GM23338 (cell line): ENCODE measurements around the gene COA4. TPM values are rescaled to one million over a fixed set of nuclear protein-coding genes. Genes with fewer than 3 reads are reported as not detected.

Experiments used
- ATAC-seq: fragments of 200-7000 bp; cut with Tn5 transposase; 3 replicates; pipeline ENCODE4 v1.9.1; 2020
- DNase-seq: peaks from one replicate; pipeline ENCODE4 v3.0.0-alpha.2; 2015; ENCODE audit warnings: low spot score
- H2AFZ ChIP-seq: fragments of 200-600 bp; sonication (generic); 2 replicates; pipeline ENCODE4 v1.8.0; 2016; ENCODE audit warnings: antibody characterized with exemption, mild to moderate bottlenecking, moderate library complexity
- H3F3A ChIP-seq: fragments of 200-600 bp; sonication (generic); replicated peaks from 2 replicates; pipeline ENCODE4 v1.8.0; 2017; ENCODE audit warnings: antibody characterized with exemption, mixed run types, low read depth
- H3K27ac ChIP-seq: fragments of 200-600 bp; sonication (generic); 2 replicates; pipeline ENCODE4 v1.6.1; 2016; ENCODE audit warnings: low read depth
- H3K27me3 ChIP-seq: fragments of 200-600 bp; sonication (generic); 2 replicates; pipeline ENCODE4 v1.8.0; 2016; ENCODE audit warnings: mild to moderate bottlenecking, mixed run types, moderate library complexity; ENCODE audit not compliant: insufficient read depth
- H3K36me3 ChIP-seq: fragments of 200-600 bp; sonication (generic); 2 replicates; pipeline ENCODE4 v1.8.0; 2016; ENCODE audit warnings: mild to moderate bottlenecking; ENCODE audit not compliant: insufficient read depth
- H3K4me1 ChIP-seq: fragments of 200-600 bp; sonication (generic); 2 replicates; pipeline ENCODE4 v1.8.0; 2016; ENCODE audit warnings: mild to moderate bottlenecking, moderate library complexity; ENCODE audit not compliant: insufficient read depth
- H3K4me2 ChIP-seq: fragments of 200-600 bp; sonication (generic); 2 replicates; pipeline ENCODE4 v1.7.1; 2017; ENCODE audit warnings: mixed run types
- H3K4me3 ChIP-seq: fragments of 200-600 bp; sonication (generic); 2 replicates; pipeline ENCODE4 v1.6.1; 2016; ENCODE audit warnings: mixed run types
- H3K79me2 ChIP-seq: fragments of 200-600 bp; sonication (generic); replicated peaks from 2 replicates; pipeline ENCODE4 v1.8.0; 2017; ENCODE audit warnings: mild to moderate bottlenecking; ENCODE audit not compliant: insufficient read depth
- H3K9me2 ChIP-seq: fragments of 200-600 bp; sonication (generic); 2 replicates; pipeline ENCODE4 v1.8.0; 2017; ENCODE audit not compliant: insufficient read depth
- H4K20me1 ChIP-seq: fragments of 200-600 bp; sonication (generic); replicated peaks from 2 replicates; pipeline ENCODE4 v1.8.0; 2017; ENCODE audit warnings: mild to moderate bottlenecking; ENCODE audit not compliant: insufficient read depth
- H3K27ac Mint-ChIP-seq: 2 replicates; pipeline ENCODE4 v1.8.0; 2020; ENCODE audit warnings: inconsistent platforms, mild to moderate bottlenecking, moderate library complexity, mixed read lengths
- H3K27me3 Mint-ChIP-seq: 3 replicates; pipeline ENCODE4 v1.8.0; 2022; ENCODE audit warnings: low read depth, mild to moderate bottlenecking, moderate library complexity, mixed read lengths, inconsistent platforms; ENCODE audit not compliant: insufficient read depth, poor library complexity
- H3K36me3 Mint-ChIP-seq: 3 replicates; pipeline ENCODE4 v1.8.0; 2021; ENCODE audit warnings: low read depth, mild to moderate bottlenecking, inconsistent platforms, moderate library complexity, mixed read lengths
- H3K4me1 Mint-ChIP-seq: 3 replicates; pipeline ENCODE4 v1.8.0; 2020; ENCODE audit warnings: mild to moderate bottlenecking, inconsistent platforms, mixed read lengths
- H3K4me3 Mint-ChIP-seq: 3 replicates; pipeline ENCODE4 v1.8.0; 2021; ENCODE audit warnings: moderate library complexity, mild to moderate bottlenecking, inconsistent platforms, mixed read lengths
- H3K9me3 Mint-ChIP-seq: 3 replicates; pipeline ENCODE4 v1.8.0; 2020; ENCODE audit warnings: moderate library complexity, mild to moderate bottlenecking, inconsistent platforms, mixed read lengths
- EZH2 ChIP-seq: fragments of 200-600 bp; sonication (generic); IDR thresholded peaks from one replicate; pipeline ENCODE4 v1.8.0; 2017; ENCODE audit warnings: antibody characterized with exemption, mild to moderate bottlenecking, low read depth; ENCODE audit not compliant: unreplicated experiment
- ZNF331 ChIP-seq: fragments of 250-450 bp; sonication (Bioruptor Pico); IDR thresholded peaks from 2 replicates; pipeline ENCODE4 v1.5.0; 2020; ENCODE audit warnings: low read depth, mild to moderate bottlenecking, moderate library complexity
- polyA plus RNA-seq: library from polyadenylated mRNA; unstranded; fragments of >200 nt; fragmentation: Nextera tagmentation; extraction: Ambion mirVana; gene quantifications from 2 replicates; pipeline ENCODE4 v1.2.1, GENCODE V29; 2016
- total RNA-seq: library from RNA; depleted of rRNA; stranded (reverse); fragments of >200 nt; shearing (Covaris generic); gene quantifications from 2 replicates; pipeline ENCODE4 v1.2.3, GENCODE V29; 2014
- TF ChIP-seq, protein P1 (sequence below): IDR thresholded peaks from one replicate; pipeline ENCODE4 v1.6.1; 2018; ENCODE audit warnings: antibody characterized with exemption; ENCODE audit not compliant: unreplicated experiment
- TF ChIP-seq, protein P2 (sequence below): fragments of 250-450 bp; sonication (Bioruptor Pico); IDR thresholded peaks from 2 replicates; pipeline ENCODE4 v1.5.0; 2020; ENCODE audit warnings: mild to moderate bottlenecking, moderate library complexity
- TF ChIP-seq, protein P3 (sequence below), 2 experiments: fragments of 200-600 bp in 1 of 2; sonication (generic) in 1 of 2; conservative IDR thresholded peaks; 2 replicates each; pipeline versions ENCODE4 v1.5.1 to v1.6.1; 2016 to 2017; ENCODE audit warnings: antibody characterized with exemption in 2 of 2, low read depth in 2 of 2, mild to moderate bottlenecking in 2 of 2, moderate library complexity in 1 of 2

Gene COA4
- total and polyA plus RNA-seq, 2 experiments from 2014 or later, result 168 to 174 TPM

DNA sequence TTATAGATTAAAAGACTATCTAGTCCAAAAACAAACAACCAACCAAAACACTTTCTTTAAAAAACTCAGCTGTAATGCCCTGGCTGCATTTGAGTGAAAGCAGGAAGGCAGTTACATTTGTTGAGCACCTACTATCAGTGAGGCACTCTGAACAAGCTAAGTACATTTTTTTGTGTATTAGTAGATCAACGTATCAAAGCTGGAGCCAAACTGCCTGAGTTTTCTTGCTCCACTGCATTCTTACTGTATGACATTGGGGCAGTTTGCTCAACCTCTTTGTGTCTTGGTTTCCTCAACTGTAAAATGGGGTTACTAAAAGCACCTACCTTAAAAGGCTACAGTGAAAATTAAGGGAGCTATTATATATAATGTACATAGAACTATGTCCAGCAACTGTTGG is 22.0 kb downstream of the COA4 start:
- H4K20me1 ChIP-seq, result 0 out of 2 replicates have a peak, but pooled peaks cover 5% of the 10 kb centered on the region
- no peaks in the 10 kb centered on the region; the same call in 2 of the 3 replicates for H3K9me3 Mint-ChIP-seq
- no peak overlapping the region for H2AFZ ChIP-seq
- H3K4me1 Mint-ChIP-seq, result peaks cover 7% of the 10 kb centered on the region
- no peak for DNase-seq
- H3K4me2 ChIP-seq, result no peak overlapping the region
- no peaks in the 10 kb centered on the region for H3K4me1 ChIP-seq
- ATAC-seq, result no peak
- TF ChIP-seq, protein P1, sequence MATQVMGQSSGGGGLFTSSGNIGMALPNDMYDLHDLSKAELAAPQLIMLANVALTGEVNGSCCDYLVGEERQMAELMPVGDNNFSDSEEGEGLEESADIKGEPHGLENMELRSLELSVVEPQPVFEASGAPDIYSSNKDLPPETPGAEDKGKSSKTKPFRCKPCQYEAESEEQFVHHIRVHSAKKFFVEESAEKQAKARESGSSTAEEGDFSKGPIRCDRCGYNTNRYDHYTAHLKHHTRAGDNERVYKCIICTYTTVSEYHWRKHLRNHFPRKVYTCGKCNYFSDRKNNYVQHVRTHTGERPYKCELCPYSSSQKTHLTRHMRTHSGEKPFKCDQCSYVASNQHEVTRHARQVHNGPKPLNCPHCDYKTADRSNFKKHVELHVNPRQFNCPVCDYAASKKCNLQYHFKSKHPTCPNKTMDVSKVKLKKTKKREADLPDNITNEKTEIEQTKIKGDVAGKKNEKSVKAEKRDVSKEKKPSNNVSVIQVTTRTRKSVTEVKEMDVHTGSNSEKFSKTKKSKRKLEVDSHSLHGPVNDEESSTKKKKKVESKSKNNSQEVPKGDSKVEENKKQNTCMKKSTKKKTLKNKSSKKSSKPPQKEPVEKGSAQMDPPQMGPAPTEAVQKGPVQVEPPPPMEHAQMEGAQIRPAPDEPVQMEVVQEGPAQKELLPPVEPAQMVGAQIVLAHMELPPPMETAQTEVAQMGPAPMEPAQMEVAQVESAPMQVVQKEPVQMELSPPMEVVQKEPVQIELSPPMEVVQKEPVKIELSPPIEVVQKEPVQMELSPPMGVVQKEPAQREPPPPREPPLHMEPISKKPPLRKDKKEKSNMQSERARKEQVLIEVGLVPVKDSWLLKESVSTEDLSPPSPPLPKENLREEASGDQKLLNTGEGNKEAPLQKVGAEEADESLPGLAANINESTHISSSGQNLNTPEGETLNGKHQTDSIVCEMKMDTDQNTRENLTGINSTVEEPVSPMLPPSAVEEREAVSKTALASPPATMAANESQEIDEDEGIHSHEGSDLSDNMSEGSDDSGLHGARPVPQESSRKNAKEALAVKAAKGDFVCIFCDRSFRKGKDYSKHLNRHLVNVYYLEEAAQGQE, result no peak
- TF ChIP-seq EZH2, result no peak
- no peak for TF ChIP-seq ZNF331 (CRISPR knock-in tag)
- TF ChIP-seq, protein P2, sequence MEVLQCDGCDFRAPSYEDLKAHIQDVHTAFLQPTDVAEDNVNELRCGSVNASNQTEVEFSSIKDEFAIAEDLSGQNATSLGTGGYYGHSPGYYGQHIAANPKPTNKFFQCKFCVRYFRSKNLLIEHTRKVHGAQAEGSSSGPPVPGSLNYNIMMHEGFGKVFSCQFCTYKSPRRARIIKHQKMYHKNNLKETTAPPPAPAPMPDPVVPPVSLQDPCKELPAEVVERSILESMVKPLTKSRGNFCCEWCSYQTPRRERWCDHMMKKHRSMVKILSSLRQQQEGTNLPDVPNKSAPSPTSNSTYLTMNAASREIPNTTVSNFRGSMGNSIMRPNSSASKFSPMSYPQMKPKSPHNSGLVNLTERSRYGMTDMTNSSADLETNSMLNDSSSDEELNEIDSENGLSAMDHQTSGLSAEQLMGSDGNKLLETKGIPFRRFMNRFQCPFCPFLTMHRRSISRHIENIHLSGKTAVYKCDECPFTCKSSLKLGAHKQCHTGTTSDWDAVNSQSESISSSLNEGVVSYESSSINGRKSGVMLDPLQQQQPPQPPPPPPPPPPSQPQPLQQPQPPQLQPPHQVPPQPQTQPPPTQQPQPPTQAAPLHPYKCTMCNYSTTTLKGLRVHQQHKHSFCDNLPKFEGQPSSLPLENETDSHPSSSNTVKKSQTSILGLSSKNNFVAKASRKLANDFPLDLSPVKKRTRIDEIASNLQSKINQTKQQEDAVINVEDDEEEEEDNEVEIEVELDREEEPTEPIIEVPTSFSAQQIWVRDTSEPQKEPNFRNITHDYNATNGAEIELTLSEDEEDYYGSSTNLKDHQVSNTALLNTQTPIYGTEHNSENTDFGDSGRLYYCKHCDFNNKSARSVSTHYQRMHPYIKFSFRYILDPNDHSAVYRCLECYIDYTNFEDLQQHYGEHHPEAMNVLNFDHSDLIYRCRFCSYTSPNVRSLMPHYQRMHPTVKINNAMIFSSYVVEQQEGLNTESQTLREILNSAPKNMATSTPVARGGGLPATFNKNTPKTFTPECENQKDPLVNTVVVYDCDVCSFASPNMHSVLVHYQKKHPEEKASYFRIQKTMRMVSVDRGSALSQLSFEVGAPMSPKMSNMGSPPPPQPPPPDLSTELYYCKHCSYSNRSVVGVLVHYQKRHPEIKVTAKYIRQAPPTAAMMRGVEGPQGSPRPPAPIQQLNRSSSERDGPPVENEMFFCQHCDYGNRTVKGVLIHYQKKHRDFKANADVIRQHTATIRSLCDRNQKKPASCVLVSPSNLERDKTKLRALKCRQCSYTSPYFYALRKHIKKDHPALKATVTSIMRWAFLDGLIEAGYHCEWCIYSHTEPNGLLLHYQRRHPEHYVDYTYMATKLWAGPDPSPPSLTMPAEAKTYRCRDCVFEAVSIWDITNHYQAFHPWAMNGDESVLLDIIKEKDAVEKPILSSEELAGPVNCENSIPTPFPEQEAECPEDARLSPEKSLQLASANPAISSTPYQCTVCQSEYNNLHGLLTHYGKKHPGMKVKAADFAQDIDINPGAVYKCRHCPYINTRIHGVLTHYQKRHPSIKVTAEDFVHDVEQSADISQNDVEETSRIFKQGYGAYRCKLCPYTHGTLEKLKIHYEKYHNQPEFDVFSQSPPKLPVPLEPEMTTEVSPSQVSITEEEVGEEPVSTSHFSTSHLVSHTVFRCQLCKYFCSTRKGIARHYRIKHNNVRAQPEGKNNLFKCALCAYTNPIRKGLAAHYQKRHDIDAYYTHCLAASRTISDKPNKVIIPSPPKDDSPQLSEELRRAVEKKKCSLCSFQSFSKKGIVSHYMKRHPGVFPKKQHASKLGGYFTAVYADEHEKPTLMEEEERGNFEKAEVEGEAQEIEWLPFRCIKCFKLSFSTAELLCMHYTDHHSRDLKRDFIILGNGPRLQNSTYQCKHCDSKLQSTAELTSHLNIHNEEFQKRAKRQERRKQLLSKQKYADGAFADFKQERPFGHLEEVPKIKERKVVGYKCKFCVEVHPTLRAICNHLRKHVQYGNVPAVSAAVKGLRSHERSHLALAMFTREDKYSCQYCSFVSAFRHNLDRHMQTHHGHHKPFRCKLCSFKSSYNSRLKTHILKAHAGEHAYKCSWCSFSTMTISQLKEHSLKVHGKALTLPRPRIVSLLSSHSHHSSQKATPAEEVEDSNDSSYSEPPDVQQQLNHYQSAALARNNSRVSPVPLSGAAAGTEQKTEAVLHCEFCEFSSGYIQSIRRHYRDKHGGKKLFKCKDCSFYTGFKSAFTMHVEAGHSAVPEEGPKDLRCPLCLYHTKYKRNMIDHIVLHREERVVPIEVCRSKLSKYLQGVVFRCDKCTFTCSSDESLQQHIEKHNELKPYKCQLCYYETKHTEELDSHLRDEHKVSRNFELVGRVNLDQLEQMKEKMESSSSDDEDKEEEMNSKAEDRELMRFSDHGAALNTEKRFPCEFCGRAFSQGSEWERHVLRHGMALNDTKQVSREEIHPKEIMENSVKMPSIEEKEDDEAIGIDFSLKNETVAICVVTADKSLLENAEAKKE (CRISPR knock-in tag), result no peak
- TF ChIP-seq, protein P3, sequence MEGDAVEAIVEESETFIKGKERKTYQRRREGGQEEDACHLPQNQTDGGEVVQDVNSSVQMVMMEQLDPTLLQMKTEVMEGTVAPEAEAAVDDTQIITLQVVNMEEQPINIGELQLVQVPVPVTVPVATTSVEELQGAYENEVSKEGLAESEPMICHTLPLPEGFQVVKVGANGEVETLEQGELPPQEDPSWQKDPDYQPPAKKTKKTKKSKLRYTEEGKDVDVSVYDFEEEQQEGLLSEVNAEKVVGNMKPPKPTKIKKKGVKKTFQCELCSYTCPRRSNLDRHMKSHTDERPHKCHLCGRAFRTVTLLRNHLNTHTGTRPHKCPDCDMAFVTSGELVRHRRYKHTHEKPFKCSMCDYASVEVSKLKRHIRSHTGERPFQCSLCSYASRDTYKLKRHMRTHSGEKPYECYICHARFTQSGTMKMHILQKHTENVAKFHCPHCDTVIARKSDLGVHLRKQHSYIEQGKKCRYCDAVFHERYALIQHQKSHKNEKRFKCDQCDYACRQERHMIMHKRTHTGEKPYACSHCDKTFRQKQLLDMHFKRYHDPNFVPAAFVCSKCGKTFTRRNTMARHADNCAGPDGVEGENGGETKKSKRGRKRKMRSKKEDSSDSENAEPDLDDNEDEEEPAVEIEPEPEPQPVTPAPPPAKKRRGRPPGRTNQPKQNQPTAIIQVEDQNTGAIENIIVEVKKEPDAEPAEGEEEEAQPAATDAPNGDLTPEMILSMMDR (conservative IDR thresholded peaks at IDR 0.05; ENCODE audit: low read depth in 2 of 2), result no peak
- no peaks in the 10 kb centered on the region for H3K27me3 Mint-ChIP-seq
- no peaks in the 10 kb centered on the region; the same call in 2 of the 3 replicates for H3K36me3 Mint-ChIP-seq
- H3K9me2 ChIP-seq, result no peaks in the 10 kb centered on the region
- H3F3A ChIP-seq, result 0 out of 2 replicates have a peak, but pooled peaks cover 3% of the 10 kb centered on the region
- no peaks in the 10 kb centered on the region for H3K36me3 ChIP-seq
- no peak overlapping the region for H3K4me3 Mint-ChIP-seq
- H3K4me3 ChIP-seq, result no peak overlapping the region
- H3K27ac Mint-ChIP-seq, result no peak overlapping the region
- no peak overlapping the region for H3K27ac ChIP-seq
- H3K79me2 ChIP-seq, result no peaks in the 10 kb centered on the region
- no peaks in the 10 kb centered on the region for H3K27me3 ChIP-seq
